NCI-H1105 treated with DMSO at 0.1 percent for 48 hours (cell line): ENCODE measurements around the gene IQUB.
A peak's percentile ranks its signal among the peaks of the same experiment; 100 is the strongest.
"Not testable (repeated sequence)": the region's sequence is repeated elsewhere in the genome, so short reads cannot be mapped to it uniquely, and the experiment has no call there.

Experiments used
- DNase-seq: peaks from one replicate; lab custom pipeline; 2025; lab: John Stamatoyannopoulos, UW

IQUB gene

DNA sequence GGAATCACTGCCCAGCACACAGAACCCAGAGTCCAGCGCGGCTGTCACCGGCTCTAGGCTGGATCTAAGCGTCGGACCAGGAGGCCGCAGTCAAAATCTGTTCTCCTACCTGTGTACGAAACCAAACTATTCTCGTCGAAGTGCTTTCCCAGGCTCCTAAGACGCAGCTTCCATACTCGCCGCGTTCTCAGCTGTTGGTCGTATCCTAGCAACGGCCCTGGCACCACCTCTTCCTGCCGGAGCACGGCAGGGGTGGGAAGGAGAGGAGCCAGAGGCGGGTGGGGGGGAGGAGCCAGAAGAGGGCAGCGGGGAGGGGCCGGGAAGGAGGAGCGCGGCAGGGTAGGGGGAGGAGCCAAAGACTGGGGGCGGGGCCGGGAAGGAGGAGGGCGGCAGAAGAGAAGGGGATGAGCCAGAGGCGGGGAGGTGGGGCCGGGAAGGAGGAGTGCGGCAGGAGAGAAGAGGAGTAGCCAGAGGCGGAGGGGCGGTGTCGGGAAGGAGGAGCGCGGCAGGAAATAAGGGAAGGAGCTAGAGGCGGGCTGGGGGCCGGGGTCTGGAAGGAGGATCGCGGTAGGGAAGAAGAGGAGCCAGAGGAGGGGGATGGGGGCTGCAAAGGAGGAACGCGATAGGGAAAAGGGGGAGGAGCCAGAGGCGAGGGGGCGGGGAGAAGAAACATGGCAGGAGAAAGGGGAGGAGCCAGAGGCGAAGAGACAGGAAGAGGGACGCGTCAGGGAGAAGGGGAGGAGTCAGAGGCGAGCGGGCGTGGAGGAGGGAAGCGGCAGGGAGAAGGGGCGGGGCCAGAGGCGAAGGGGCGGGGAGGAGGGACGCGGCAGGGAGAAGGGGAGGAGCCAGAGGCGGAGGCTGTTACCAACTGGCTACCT lies at the start of gene IQUB:
TSS of gene IQUB (minus strand) at position 213 of the 878 bp plus-strand sequence. CDS start 22,255 bp downstream, outside the sequence.
- DNase-seq = peak; percentile 95

DNA sequence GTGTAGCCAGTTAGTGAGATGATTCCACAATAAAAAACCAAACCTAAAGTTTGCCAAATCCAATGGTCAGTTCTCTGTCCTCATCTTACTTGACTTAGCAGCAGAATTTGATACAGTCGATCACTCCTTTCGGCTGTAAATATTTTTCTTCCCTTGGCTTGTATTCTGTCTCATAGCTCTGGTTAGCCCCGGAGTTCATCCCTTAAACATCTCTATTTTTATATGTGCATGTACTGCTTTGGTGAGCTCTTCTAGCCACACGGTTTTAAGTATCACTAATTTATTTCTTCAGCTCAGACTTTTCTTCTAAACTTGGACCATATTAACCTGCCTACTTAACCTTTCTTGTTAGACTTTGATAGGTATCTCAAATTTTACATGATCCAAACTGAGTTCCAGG lies 49.4 kb upstream of the IQUB start:
- no peak for DNase-seq

DNA sequence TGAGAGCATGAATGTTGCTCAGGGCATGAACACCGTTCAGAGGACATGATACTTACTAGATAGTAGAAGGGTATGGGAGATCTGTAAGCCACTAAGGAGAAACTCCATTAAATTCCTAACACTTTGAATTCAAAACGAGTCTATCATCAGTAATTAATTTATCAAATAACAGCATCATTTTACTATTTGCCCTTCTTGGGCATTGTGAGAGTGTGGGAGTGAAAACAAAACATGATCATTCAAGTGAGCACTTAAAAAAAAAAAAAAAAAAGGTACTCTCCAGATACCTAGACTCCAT lies 46.7 kb upstream of the IQUB start:
- DNase-seq = no peak

DNA sequence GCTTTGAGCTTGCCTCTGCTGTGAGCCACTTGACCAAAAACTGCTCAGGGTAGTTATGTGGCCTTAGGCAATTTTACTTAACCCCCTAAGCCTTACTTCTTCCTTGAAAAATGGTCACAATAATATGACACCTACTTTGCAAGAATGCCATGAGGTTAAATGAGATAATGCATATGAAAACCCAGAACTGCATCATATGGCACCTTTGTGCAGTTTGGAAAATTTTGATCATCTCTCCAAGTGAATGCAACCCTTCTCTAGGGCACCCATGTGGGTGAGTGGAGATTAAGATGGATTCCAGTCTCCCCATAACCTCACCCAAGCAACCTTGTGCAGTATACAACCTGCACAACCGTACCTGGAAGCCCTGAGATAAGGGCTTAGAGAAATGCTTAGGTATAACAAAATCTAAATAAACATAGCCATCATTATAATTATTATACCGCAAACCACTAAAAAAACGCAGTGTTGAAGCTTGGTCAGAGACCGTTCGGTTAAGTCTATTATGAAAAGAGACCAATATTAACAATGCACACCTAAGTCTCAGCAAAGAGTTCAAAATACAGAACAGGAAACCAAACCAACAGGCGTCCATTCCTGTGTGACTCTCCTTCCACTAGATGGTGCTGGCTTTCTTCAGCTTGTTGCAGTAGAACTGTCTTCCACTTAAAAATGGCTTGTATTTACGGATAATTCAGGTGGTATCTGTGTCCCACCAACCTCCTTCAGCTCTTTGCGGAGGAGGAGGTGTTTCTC lies 46.2 kb upstream of the IQUB start:
- peak; percentile 14 for DNase-seq

GRCh38 chr7:123579416-123579815 lies 45.0 kb upstream of the IQUB start:
- DNase-seq = no peak

DNA sequence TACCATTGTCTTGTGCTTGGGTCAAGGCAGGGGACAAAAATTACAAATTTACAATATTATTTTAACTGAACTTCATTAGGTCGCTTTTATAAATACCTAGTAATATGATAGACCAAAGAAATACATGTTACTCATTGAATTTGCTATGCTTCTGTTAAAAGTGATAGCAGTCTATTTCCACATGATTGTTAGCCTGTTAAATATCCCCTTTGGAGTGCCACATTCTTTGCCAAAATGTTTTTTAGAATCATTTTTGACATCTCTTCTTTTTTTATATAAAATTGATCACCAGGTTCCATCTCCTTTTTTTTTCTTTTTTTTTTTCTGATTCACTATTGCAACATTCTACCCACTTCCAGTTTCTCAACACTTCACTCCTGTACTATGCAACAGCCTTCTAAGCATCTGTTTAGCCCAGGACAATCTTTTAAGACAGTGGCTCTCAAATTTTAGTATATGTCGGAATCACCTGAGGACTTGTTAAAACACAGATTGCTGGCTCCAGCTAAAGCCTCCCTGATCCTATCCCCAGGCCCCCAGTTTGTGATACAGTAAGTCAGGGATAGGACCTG lies 39.6 kb upstream of the IQUB start:
- no peak for DNase-seq

DNA sequence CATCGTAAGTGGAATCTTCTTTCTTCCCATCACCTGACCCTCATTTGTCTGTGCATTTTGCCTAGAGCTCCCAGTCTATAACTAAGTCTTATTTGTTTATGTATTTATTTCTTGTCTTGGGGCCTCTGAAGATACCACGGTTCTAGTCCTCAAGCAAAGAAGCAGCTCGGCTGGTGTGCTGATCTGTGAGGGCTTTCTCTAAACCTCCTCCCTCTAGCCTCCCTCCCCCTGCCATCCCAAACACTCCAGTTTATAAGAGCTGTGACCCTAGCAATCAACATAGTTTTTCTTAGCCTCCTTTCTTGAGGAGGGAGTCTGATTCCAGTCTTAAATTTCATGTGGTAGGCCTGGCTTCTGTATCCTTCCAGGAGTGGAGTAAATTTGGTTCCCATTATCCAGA lies 38.9 kb upstream of the IQUB start:
- DNase-seq = no peak

- no peak for DNase-seq
Observed at GRCh38 chr7:123571684-123572083, 37.3 kb upstream of the IQUB start.

GRCh38 chr7:123571187-123571586 lies 36.8 kb upstream of the IQUB start:
- DNase-seq = no peak

GRCh38 chr7:123570390-123571182 lies 36.2 kb upstream of the IQUB start:
- DNase-seq = peak; percentile 23

DNA sequence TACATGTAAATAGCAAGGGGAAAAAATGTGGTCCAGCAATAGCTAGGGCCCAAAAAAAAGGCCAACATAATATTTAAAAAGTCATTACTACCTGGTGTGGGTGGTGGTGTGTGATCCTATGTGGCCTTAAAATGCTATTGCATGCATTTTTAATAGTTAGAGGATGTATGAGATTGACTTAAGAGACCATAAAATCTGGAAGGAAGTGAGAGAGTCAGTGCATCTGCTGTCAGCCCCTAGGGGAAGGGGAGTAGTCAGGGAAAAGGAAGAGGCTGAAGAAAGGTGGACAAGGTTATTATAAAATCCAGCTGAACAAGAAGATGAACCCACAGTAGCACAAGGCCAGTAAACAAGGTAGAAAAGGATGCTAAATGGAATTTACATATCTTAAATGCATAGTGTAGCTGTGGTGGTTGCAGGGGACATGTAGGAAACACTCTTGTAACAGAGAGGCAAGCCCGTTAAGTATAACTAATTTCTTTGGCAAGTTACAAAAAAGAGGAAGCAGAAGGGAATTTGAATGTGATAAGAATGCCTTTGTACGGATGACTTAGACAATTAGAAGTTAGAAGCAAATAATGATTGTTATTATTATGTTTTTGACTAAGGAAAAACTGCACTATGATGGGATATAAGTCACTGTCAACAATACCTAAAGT lies 35.1 kb upstream of the IQUB start:
- no peak for DNase-seq

GRCh38 chr7:123562121-123562520 lies 27.7 kb upstream of the IQUB start:
- DNase-seq = no peak

- no peak for DNase-seq
Observed at GRCh38 chr7:123558289-123558874, 24.0 kb upstream of the IQUB start.

DNA sequence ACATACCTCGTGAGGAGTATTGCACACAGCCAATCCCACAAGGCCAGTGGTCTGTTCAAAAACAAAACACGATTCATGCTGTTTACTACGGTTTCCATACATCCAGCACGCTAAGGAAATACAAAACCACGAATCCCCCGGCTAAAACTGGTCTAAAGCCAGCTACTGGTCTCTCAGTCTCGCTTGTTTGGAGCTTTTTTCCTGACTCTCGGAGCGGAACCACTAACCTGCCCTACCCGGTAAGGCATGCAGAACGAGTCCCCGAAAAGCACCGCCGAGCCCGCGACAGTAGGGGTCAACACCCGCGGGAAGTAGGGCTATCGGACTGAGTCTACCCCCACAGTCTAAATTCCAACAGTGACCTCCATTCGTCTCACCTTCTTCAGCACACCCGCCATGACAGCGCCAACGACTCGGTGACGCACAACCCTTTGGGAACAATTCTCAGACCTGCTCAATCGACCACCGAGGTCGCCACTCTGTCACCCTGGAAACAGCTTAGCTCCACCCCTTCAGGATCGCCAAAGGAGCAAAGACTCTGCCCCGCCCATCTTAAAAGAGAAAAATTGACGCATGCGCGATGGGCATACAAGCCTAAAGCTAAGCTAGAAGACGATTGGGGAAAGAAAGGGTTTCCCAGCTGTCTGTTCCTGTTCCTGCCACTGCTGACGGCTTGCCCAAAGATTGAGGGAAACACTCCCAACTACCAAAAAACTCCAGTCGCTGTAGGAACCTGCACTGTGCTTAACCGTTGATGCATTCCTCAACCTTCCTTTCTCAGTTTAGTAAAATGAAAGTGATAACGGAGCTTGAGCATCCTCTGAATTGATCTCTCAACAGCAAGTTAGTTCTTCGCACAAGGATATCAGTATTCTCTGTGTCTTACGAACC lies 23.2 kb upstream of the IQUB start, which contains the start of gene NDUFA5:
TSS of gene NDUFA5 (minus strand) at position 421 of the 891 bp plus-strand sequence. CDS start at position 398, 23 bp downstream.
- DNase-seq = peak; percentile 98

DNA sequence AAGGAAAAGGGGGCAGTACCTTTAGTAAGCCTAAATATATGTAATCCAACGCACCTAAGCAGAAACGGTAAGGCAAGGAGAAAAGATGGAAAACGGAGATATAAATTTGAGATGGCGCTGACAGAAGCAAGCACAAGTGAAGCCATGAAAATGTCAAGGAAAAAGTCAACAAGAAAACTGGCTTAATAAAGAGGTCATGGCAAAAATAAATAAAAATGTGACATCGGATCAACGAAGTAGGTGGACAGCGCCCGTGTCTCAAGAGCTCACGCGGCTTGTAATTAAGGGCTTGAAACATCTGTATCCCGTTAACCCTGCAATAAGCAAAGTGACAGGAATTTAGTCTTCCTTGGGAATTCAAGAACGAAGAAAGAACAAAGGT lies 22.6 kb upstream of the IQUB start:
- peak; percentile 34 for DNase-seq

DNA sequence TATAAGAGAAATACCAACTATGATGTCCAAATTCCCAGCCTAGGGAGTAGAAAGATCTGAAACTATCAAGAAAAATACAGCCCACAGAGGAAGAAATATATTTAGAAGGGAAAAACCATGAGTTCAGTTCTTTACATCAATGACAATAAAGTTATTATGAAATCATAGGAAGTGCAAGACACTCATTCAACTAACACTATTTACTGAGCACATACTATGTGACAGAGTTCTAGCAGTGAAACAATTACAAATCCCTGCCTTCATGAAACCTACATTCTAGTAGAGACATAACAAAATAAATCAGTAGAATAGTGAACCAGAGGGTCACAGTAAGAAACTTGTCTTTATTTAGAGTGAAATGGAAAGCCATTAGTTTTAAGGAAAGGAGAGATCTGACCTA lies 21.1 kb upstream of the IQUB start:
- DNase-seq = no peak

- no peak for DNase-seq
Observed at GRCh38 chr7:123553159-123553558, 18.8 kb upstream of the IQUB start.

- DNase-seq = no peak
Observed at GRCh38 chr7:123552641-123553040, 18.2 kb upstream of the IQUB start.

GRCh38 chr7:123552134-123552533 lies 17.7 kb upstream of the IQUB start:
- DNase-seq = not testable (repeated sequence)

DNA sequence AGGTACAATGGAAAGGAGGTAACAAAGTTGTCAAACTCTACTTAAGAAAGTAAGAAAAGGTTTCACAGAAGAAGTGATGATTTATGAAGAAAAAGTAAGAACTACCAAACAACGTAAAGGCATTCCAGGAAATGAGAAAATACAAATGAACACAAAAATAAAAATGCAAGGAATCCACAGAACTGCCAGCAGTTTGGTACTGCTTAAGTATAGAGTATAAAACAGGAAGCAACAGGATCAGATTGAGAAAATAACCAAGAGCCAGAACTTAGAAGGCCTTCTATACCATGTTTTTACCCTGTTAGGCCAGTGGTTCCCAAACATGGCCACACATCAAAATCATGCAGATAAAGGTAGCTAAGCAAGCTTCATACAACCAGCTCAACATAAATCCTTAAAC lies 14.0 kb upstream of the IQUB start:
- no peak for DNase-seq
